Urothelium cell line (cell line): ENCODE data around the gene EP400.

Experiments used
- DNase-seq: peaks from one replicate; pipeline ENCODE4 v3.0.0; 2011; ENCODE audit warnings: low spot score, mixed read lengths
- FAIRE-seq: peaks from 2 replicates; lab custom pipeline; 2011; peaks lifted over from hg19 to GRCh38; lab: Jason Lieb, UNC

The EP400 gene

DNA sequence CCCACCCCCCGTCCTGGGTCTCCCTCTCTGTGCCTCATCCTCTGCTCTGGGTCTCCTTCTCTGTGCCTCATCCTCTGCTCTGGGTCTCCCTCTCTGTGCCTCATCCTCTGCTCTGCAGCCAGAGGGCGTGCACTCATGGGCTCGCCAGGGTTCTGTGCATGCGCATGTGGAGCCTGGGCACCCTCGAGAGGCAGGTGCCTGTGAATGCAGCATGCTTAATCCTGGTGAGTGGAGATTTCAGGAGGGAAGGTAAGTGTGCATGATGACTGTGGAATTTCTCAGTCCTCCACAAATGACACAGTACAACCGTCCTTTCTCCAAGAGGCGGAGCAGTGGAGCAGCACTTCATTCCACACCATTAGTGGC lies 65.2 kb downstream of the EP400 start:
- DNase-seq, result no peak
- no peak for FAIRE-seq

DNA sequence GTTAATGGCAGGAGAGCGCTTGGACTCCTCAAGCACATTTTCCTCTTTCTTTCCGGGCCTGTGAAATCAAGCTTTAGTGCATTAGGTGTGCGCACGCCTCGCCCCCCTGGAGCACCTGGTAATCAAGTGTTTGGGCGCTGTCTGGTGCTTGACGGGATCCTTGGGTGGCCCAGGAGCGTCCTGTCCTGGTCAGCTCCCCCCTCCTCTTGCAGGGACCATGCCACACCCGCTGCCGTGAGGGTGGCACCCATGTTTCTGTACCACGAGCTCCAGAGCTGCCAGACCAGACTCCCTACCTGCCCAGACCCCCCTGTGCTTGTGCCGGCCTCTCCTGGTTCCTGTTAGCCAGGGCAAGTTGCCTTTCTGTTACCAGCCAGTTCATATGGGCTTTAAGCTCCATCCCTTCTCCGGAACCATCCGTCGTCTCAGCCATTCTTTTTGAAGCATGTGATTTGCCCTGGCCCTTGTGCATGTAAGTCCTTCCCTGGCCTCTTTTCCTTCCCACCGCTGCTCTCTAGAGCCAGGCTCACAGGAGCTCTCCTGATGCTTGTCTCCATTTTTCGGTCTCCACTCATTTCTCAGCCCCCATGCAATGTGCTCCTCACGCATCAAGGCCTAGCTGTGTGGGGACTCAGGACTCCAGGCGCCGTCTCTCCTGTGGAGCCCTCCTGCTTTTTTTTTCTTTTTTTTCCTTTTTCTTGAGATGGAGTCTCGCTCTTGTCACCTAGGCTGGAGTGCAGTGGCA lies 66.1 kb downstream of the EP400 start:
- DNase-seq (no peak), FAIRE-seq (no peak)

DNA sequence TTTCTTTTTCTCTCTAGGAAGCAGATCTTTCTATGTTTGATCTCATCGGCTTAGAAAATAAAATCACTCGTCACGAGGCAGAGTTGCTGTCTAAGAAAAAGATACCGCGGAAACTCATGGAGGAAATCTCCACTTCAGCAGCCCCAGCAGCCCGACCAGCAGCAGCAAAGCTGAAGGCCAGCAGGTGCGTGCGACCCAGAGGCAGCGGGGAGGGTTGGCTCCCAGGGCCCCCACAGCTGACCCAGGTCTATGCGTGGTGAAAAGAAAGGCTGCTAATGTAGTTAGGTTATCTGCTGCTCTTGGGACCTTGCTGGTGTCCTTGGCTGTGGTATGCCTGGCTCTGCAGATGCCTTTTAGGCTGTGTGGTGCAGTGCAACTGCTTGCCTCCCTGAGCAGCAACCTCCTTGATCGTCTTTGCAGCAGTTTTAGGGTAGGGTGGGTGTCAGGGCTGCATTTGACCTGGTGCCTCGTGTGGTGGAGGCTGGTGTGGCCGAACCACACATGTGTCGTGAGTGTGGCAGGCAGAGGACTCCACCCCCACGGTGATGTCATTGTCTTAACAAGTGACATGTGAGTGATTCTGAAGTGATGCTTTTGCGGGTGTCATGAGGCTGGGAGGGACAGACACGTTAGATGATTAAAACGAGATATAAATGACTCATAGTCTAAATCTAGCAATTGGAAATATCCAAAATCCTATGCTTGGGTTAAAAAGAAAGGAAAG lies 68.6 kb downstream of the EP400 start:
- DNase-seq (no peak), FAIRE-seq (no peak)

DNA sequence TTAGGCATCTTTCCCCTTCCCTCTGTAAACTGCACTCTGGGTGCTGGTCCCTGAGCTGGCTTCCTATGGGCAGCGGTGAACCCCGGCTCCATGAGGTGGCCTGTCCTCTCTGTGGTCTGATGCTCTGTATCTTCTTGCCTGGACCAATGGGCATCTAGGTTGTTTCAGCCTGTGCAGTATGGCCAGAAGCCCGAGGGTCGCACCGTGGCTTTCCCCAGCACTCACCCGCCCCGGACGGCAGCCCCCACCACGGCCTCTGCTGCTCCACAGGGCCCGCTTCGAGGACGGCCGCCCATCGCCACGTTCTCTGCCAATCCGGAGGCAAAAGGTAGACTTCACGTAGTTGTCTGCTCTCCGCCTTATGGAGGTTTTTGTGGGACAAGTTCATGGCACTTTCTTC lies 70.1 kb downstream of the EP400 start:
- DNase-seq, result no peak
- no peak for FAIRE-seq

GRCh38 chr12:132020292-132020691 lies 70.5 kb downstream of the EP400 start:
- FAIRE-seq (no peak), DNase-seq (no peak)

DNA sequence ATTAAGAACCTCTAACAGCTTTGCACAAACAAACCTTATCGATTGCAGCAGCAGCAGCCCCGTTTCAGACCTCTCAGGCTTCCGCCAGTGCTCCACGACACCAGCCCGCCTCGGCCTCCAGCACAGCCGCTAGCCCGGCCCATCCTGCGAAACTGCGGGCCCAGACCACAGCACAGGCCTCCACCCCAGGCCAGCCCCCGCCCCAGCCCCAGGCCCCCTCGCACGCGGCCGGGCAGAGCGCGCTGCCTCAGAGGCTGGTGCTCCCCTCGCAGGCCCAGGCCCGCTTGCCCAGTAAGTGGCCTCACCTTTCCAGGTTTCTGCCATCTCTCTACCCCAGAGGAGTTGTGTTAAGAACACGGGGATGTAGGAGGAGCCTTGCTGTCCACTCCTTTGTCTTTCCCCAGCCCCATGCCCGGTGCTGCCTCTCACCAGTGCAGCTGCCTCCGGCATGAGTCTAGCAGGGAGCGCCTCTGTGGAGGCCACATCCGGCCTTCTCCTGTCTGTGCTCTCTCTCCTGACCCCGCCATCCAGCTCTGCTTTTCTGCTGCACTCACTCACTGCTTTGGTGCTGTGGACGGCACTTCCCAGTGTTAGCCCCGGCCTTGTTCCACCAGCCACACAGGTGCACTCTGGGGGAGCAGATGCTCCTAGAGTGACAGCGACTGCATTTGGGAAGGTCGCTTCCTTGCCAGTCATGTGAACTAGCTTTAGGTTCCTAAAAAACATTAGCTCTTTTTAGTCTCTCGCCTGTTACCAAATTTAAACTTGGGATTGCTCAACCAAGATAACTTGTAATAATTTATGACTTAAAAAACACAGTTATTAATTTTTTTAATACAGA lies 71.5 kb downstream of the EP400 start:
- no peak for FAIRE-seq
- no peak for DNase-seq

- FAIRE-seq, result no peak
- DNase-seq, result no peak
Measured at GRCh38 chr12:132021965-132022364, 72.2 kb downstream of the EP400 start.

GRCh38 chr12:132023658-132024057 lies 73.9 kb downstream of the EP400 start:
- FAIRE-seq (no peak), DNase-seq (no peak)

DNA sequence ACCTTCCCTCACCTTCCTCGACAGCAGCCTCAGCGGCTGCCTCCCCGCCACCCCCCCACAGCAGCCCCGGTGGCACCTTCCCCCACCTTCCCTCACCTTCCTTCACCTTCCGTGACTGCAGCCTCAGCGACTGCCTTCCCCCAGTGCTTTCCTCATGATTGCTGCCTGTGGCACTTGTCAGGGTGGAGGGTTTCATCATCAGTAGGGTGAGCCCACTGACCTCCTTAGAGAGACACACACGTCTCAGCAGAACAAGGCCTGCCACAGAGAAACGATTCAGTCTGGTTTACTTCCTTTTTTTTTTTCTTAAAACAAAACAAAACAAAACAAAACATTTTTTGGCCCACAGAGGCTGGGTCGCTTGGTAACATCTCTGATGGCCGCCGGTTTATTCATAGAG lies 75.0 kb downstream of the EP400 start:
- FAIRE-seq (no peak), DNase-seq (no peak)

DNA sequence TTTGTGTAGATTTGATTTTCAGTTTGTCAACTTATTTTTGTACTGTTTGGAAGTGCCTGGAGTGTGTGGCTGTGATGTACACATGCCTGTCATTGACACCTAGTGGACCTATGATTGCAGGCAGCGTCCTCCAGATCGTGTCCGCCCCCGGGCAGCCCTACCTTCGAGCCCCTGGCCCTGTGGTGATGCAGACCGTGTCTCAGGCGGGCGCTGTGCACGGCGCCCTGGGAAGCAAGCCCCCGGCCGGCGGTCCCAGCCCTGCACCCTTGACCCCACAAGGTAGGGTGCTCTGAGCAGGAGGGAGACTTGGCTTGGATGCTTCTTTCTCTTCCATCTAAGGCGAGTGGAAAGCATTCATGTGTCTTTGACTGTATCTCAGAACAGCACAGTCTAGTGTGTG lies 75.8 kb downstream of the EP400 start:
- no peak for DNase-seq
- FAIRE-seq, result no peak

DNA sequence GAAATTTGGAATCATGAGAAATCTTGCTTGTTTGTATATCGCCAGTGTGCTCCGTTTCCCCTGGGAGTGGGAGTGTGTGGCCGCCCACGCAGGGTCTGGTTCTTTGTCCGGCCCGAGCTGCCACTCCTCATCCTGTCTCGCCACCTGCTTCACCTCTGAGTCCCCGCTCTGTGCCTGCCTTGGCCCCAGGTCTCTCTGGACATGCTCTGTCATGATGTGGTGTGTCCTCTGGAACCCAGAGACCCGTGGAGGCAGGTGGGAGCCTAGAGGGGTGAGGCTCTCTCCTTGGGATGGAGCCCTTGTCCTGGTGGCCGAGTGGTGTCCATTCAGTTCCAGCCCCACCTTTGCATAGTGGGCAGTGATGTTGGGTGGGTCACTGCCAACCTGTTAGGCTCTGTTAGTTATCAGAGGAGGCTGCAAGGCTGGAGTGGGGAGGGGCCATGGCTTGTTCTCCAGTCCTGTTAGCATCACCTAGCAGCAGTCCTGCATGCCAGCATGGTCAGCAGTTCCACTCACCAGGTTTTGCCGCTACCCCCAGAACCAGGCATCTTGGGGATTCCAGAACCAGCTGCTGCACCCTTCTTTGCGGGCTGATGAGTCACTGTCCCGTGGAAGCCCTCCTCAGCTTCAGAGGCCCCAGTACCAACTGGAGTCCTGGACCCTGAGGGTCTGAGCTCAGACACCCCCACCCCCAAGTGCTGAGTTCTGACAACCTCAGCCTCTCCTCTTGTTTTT lies 76.5 kb downstream of the EP400 start:
- DNase-seq, result no peak
- FAIRE-seq, result no peak

- DNase-seq, result no peak
- no peak for FAIRE-seq
Measured at GRCh38 chr12:132026796-132027500, 77.2 kb downstream of the EP400 start.

GRCh38 chr12:132027636-132028035 lies 77.9 kb downstream of the EP400 start:
- no peak for DNase-seq
- no peak for FAIRE-seq

GRCh38 chr12:132028111-132028510 lies 78.4 kb downstream of the EP400 start:
- DNase-seq, result no peak
- FAIRE-seq, result no peak

GRCh38 chr12:132029503-132030300 lies 80.0 kb downstream of the EP400 start:
- FAIRE-seq, result no peak
- no peak for DNase-seq

- no peak for FAIRE-seq
- no peak for DNase-seq
Measured at GRCh38 chr12:132030367-132031038, 80.8 kb downstream of the EP400 start.

DNA sequence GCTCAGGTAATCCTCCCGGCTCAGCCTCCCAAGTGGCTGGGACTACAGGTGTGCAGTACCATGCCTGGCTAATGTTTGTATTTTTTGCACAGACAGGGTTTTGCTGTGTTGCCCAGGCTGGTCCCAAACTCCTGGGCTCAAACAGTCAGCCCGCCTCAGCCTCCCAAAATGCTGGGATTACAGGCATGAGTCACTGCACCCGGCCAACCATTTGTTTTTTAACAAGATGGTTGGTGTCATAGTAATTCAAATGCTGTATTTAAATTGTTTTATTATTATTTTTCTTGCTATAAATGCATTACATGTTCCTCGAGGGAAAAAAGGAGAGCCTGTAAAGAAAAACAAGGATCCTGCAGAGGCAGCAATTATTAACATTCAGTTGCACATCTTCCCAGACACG lies 83.9 kb downstream of the EP400 start:
- DNase-seq, result no peak
- FAIRE-seq, result no peak

DNA sequence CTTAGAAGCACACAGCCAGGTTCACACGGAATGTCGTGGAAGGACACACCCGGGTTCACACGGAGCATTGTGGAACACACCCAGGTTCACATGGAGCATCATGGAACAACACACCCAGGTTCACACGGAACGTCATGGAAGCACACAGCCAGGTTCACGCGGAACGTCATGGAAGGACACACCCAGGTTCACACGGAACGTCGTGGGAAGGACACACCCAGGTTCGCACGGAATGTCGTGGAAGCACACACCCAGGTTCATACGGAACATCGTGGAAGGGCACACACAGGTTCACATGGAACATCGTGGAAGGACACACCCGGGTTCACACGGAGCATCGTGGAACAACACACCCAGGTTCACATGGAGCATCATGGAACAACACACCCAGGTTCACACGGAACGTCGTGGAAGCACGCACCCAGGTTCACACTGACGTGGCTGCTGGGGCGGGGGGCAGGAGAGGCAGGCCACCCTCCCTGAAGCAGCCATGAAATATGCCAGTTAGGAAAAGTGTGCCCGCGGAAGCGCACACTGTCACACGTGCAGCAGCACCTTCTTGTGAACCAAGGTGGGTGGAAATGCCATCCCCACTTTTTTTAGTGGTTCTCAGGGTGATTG lies 86.4 kb downstream of the EP400 start:
- no peak for FAIRE-seq

More for the DNA sequence above, 86.4 kb downstream of the EP400 start:
- DNase-seq, result no peak
